Panc1 (cell line): Measurements from ENCODE around the gene SMURF1.

Experiments
- CTCF ChIP-seq: fragments of 450-650 bp; IDR thresholded peaks from 2 replicates; pipeline ENCODE4 v1.5.1; 2017; ENCODE audit warnings: mild to moderate bottlenecking
- SIN3A ChIP-seq: IDR thresholded peaks from 2 replicates; pipeline ENCODE4 v1.6.1; 2012; ENCODE audit warnings: low read depth, mild to moderate bottlenecking, low read length, moderate library complexity, borderline replicate concordance; ENCODE audit not compliant: insufficient read depth

- TF ChIP-seq SIN3A = no peak
- TF ChIP-seq CTCF = no peak
Observed at GRCh38 chr7:99083733-99084132, 60.2 kb downstream of the SMURF1 start.
